GM19025 (cell line): ENCODE data around the gene BCL2.
"Not testable (repeated sequence)": the region's sequence is repeated elsewhere in the genome, so short reads cannot be mapped to it uniquely, and the experiment has no call there.

ENCODE experiments used
- ATAC-seq: cut with Tn5 transposase; IDR thresholded peaks from one replicate; pipeline ENCODE4 v1.9.1; 2021; ENCODE audit warnings: mild to moderate bottlenecking, low read depth, moderate library complexity; ENCODE audit not compliant: unreplicated experiment

Gene BCL2

DNA sequence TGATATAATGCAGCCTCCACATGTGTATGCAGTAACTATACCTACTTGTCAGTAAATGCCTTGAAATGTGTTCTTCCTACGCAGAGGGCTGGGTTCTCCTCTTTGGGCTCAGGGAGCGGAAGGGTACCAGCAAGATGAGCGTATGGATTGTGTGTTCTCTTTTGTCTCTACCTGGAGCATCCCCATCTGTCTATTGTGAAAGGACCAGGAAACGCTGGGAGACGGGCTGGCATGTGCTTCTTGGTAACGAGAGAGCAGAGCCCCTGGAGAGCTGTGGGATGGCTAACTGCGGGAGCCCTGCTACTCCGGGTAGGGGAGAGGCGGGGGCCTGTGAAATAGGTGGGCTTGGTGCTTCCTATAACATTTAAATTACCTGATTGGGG lies 80.9 kb downstream of the BCL2 start:
- ATAC-seq: no peak

DNA sequence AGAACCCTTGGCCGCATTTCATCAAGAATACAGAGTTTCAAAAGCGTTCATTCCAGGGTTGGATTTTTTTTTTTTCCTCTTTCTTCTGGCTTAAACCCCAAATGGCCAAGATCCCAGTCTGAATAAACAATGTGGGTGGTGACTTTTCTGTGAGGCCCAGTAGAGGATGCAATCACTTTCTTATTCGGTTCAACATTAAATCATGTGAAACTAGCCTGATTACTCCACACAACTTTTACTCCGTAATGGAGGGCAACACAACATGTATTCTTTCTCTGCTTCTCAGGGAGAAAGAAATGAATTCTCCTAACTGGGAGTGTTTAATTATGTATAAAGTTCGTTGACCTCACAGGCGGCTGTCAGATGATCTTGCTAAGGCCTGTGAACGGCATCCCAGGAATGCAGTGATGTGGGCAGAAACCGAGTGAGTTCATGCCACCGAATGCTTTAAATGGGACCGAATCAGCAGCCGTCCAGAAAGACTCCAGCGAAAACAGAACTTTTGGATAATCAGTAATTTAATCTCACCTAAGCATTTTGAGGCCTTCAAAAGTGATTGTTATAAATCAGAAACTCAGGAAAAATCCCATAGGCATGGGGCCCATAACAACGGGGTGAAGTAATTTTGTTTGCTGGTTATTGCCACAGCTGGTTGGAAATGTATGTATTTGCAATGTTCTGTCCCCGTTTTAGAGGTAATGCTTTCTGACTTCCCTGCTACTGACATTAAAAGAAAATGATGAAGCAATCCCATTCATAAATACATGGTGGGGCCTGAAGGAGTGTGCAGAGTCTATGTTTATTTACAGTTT lies 81.5 kb downstream of the BCL2 start:
- ATAC-seq: no peak

DNA sequence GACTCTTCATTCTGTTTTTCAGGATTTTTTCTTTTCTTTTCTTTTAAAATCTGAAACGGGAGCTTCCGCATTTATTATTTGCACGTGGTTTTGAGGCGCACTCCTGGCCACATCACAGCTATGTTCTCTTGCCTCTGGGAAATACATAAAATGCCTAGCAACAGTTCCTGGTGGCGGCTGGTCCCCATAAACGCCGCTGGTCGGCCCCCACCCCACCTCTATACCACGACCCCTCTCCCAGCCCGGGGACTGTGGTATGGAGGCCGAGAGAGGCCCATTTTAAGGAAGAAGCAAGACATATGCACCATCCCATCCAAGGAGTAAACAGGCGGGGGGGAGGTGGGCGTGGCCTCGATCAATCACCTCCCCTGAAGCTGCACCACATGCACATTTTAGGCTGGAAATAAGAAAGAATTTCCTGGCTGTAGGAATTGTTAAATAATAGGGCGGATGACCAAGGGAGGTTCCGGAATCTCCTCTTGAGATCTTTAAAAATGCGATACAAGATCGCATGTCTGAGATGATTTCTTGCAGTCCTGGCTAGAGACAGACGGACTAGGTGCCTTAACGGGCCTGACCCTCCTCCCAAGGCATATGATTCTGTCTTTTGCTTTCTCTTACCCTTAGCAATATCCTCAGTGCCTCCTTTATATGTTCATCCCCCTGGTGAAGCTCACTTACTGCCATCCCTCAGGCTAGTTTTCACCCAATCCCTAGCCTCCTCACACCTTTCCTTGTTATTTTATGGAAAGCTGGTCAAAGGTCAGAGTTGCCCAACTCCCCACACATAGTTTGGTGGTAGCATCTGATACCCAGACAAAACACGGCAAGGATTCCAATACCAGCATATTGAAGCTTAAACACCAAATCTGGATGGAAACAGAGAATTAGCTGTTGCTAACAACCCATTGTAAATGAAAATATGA lies 82.4 kb downstream of the BCL2 start:
- ATAC-seq: no peak

DNA sequence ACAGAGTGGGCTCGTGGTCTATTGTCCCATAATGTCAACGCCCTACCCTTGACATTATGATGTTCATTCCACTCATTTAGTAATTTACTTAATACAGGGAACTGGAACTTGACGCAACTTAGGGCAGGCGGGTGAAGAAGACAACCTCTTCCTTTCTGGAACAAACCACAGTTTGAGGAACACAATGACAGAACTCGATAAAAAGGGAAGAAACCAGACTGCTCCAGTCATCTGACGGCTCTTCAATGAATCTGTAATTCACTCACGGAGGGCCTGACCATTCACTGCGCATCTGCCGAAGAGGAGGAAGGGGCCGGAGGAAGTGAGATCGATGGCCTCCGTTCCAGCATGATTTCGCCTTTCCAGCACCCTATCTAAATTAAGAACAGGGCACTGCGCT lies 83.2 kb downstream of the BCL2 start:
- no peak for ATAC-seq

DNA sequence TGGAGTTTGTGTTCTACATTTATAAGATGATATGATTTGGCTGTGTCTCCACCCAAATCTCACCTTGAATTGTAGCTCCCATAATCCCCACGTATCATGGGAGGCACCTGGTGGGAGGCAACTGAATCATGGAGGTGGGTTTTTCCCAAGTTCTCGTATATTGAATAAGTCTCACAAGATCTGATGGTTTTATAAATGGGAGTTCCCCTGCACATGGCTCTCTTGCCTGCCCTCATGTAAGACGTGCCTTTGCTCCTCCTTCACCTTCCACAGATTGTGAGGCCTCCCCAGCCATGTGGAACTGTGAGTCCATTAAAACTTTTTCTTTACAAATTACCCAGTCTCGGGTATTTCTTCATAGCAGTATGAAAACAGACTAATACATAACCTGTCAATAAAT lies 83.6 kb downstream of the BCL2 start:
- not testable (repeated sequence) for ATAC-seq

- no peak for ATAC-seq
These were observed 84.7 kb downstream of the BCL2 start for GRCh38 chr18:63234841-63235240.

DNA sequence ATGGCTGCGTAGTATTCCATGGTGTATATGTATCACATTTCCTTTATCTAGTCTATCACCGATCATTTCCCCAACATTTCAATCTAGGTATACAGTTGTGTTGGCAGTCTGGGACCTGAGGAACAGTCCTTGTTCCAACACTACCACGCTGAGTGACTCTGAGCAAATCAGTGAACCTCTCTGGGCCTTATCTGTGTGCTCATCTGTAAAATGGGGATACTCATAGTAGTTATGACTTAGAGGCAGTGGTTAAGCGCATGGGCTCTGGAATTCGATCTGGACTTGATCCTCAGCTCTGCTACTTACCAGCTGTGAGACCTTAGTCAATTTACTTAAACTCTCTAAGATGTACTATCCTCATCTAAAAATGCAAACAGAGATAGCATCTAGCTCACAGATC lies 85.1 kb downstream of the BCL2 start:
- no peak for ATAC-seq

GRCh38 chr18:63233334-63233733 lies 86.2 kb downstream of the BCL2 start:
- ATAC-seq: no peak

DNA sequence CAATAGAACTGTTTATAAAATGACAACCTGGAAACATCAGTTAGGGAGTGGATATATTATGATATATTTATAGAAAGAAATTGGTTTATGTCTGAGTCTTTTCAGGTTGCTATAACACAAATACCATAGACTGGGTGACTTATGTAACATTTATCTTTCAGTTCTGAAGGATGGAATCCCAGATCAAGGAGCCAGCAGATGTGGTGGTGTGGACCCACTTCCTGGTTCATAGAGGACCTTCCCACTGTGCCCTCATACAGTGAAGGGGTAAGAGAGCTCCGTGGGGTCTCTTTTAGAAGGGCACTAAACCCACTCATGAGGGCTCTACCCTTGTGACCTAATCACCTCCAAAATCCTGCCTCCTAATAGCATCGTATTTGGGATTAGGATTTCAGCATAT lies 86.7 kb downstream of the BCL2 start:
- no peak for ATAC-seq

- ATAC-seq: no peak
These were observed 89.6 kb downstream of the BCL2 start for GRCh38 chr18:63229971-63230370.

DNA sequence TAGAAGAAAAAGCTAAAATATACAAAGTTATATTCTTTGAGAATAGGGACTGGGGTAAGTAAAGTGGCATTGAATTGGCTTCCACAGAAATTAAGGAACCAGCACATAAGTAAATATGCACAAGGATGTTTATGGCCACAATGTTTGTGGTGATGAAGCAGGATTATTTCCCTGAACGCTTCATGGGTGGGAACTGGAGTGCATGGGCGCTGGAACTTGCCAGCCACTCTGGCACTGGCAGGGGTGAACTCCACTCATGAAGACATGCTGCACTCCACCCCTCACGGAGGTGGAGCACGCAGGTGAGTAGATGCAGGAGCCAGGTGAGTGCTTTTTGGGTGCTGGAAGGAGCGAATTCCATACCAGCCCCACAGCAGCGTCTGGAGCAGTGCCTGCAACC lies 94.1 kb downstream of the BCL2 start:
- no peak for ATAC-seq

DNA sequence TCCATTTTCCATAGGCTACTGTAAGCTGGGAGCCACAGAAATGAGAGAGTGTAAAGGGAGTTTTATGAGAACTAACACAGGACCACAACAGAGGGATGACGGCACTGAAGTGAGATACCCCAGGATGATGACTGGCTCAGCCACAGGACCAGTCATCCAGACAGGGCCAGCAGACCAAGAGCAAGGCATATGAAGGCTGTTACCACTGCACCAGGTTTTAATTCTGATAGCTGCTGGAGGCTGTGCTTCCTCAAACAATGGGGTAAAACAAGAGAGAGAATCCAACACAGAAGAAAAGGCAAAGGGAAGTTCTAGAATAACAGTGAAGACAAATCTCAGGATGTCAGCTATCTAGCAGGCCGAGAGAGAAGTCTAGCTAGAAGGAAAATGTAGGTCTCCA lies 94.9 kb downstream of the BCL2 start:
- no peak for ATAC-seq

DNA sequence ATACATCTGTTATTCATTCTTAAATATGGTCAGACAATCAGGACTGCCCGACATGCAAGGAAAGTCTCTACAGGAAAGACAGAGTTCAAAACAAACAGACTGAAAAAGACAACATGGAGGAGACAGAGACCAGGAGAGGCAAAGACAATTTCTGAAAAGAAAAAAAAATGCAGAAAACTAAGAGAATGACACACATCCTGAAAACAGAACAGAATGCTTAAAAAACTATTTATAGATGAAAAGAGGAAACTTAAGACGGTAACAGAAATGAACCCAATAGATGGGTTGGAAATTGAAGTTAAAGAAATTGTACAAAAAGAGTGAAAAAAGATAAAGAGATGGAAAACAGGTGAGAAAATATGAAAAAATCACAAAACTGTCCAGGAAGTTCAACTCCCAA lies 95.7 kb downstream of the BCL2 start:
- no peak for ATAC-seq

DNA sequence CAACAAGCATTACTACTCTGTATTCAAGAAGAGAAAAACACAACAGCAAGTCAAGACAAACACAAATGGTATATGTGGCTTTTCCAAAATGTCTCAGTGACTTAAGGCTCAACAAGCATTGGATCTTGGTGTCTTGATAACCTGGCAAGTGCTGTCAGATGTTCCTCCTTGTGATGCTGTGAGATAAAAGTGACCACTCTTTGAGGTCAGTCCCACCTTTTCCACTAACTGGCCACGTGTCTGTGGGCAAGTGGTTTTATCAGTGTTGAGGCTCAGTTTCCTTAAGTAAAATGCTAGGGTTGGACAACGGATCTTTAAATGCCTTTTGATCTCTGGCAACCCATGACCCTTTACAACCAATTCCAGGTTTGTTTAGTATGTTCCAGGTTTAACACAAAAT lies 98.7 kb downstream of the BCL2 start:
- ATAC-seq: no peak

- no peak for ATAC-seq
These were observed 101.1 kb downstream of the BCL2 start for GRCh38 chr18:63218472-63218871.

DNA sequence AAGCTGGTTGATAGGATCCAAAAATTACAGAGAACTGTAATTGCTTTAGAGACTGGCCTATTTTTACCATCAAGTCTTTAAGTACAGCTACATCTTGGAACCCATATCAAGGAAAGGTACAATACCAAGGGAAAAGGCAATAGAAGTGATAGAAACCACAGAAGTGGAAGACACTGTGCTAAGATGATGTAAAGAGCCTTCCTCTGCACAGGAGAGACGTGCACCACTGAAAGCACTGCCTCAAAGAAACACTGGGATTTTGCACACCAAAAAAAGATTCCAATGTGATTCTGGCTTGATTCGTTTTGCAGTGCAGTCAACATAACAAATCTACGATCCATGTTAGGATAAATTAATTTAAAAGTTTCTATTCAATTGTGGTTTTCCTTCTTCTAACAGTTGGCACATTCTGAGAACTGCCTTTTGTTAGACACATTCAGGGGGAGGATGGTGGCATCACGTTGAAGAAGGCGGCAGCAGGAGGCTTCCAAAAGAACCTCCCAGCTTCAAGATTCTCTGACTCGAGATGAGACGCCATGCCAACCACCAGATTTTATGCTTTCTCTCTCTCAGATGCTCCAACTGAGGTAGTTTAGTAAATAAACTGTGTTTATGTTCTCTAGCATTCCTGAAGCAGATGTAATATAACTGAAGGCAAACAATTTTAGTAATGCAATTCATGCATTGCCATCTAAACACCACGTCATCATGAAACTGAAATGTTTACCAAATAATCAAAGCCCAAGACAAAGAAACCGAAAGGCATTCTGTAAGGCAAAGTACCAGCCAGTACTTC lies 102.9 kb downstream of the BCL2 start:
- peak; percentile 61 for ATAC-seq

DNA sequence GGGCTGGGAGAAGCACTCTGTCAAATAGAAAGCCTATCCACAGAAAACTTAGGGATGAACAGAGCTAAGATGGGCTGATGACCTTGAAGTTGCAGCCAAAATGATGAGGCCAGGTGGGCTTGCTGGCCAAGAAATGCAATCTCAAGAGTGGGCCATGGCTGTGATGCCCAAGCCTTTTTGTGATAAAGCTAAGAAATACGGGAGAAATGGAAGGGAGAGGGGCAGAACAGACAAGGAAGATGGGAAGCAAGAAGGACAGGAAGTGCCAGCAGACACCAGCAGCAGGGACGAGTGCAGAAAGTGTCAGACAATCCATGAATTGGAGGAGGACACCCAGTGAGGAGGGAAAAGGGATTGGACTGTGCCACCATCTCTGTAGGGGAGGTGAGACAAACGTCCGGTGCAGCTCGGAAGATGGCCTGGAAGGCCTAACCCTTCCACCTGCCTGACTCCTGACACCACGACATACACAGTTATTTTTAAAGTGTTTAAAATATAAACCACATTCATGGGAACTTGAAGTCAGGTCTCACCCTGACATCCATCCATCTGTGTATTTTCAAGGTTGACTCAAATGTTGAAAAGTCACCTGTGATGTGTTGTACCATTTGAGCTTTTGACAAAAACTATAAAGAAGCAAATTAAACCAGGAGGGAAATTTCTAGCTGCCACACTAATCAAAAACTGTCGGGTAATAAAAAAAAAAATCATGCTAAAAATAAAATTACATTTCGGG lies 105.5 kb downstream of the BCL2 start:
- ATAC-seq: no peak

DNA sequence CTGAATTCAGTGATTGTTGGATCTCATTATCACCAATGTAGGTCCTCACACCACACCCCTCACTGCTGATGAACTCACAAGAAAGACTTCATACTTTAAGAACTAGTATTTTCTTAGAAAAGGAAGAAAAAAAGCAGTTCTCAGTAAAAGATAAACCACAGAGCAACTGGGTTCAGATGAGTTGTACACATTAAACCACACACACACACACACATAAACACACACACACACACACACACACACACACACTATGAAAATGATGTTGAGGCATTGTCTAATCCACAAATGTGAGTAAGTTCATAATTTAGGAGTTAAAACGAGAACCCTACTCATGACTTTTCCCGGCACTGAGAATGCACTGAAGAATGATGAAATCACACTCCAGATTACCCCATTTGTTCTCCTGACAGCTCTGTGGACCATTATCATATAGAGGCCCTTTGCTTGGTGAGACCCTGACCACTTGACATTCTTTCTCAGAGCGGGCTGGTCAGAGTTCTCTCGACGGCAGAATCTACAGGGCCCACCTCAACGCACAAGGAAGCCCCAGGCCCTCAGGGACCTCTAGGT lies 106.2 kb downstream of the BCL2 start:
- no peak for ATAC-seq

- no peak for ATAC-seq
These were observed 109.0 kb downstream of the BCL2 start for GRCh38 chr18:63210521-63210920.

DNA sequence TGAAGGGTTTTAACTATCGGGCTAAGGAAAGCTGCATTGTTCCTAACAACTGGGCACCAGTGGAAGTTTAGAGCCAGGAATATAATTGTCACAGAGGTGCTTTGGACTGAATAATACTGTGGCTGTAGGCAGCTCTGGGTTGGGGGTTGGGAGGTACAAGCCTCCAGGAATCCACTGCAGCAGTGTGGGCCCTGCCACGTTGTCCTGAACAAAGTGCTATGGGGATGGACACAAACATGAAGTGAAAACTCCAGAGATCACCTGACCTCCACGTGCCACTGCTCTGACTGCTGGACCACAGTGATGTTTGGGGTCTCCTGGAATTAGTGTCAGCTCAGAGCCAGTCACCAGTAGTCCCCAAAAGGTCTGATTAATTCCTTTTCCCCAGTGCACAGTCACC lies 110.9 kb downstream of the BCL2 start:
- ATAC-seq: no peak
